DMS 273 (cell line): ENCODE results near the gene GPR55.
"Not testable (repeated sequence)": the region's sequence is repeated elsewhere in the genome, so short reads cannot be mapped to it uniquely, and the experiment has no call there.

Experiments used
- DNase-seq: peaks from one replicate; lab custom pipeline; 2025; ENCODE audit not compliant: unreplicated experiment; lab: John Stamatoyannopoulos, UW

GPR55 gene, protein sequence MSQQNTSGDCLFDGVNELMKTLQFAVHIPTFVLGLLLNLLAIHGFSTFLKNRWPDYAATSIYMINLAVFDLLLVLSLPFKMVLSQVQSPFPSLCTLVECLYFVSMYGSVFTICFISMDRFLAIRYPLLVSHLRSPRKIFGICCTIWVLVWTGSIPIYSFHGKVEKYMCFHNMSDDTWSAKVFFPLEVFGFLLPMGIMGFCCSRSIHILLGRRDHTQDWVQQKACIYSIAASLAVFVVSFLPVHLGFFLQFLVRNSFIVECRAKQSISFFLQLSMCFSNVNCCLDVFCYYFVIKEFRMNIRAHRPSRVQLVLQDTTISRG

DNA sequence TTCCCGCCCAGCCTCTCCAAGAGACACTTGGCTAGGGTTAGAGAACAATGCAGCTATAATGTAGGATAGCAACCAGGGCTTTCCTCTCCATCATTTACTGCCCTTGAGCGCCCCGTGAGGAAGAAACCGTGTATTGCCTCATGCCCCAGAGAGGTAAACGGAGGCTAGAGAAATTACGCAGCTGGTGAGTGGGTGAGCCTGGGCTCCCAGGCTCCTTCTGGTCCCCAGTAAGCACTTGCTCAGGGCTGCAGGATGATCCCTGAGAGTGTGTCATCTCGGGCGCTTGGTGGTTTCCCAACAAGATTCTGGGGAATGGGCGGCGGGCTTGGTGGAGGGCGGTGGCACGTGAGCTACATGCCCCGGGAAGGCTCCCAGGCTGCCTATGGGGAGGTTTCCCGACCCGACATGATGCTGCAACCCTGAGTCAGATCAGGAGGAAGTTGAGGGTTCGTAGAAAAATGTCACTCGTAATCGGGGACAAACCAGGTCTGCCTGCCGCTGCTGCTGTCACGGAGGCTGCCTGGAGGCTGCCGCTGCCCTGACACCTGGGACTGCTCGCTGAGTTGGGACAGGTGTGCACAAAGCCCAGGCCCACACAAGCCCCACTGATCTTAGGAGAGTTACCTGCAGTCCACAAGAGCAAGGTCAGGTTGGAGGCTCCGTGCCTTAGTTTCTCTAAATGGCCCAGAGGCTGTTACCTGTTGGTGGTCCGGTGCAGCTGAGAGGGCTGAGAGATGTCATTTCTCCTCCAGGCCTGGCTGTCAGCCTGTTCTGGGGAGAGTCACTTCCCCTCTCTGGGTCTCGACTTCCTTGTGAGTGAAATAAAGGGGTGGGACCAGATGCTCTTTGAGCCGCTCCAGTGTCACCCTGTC, at the start of gene GPR55:
GPR55 (minus strand) TSS at position 773 of the 872 bp plus-strand sequence. CDS start 14,280 bp downstream, outside the sequence.
- DNase-seq, result peak; percentile 12

DNA sequence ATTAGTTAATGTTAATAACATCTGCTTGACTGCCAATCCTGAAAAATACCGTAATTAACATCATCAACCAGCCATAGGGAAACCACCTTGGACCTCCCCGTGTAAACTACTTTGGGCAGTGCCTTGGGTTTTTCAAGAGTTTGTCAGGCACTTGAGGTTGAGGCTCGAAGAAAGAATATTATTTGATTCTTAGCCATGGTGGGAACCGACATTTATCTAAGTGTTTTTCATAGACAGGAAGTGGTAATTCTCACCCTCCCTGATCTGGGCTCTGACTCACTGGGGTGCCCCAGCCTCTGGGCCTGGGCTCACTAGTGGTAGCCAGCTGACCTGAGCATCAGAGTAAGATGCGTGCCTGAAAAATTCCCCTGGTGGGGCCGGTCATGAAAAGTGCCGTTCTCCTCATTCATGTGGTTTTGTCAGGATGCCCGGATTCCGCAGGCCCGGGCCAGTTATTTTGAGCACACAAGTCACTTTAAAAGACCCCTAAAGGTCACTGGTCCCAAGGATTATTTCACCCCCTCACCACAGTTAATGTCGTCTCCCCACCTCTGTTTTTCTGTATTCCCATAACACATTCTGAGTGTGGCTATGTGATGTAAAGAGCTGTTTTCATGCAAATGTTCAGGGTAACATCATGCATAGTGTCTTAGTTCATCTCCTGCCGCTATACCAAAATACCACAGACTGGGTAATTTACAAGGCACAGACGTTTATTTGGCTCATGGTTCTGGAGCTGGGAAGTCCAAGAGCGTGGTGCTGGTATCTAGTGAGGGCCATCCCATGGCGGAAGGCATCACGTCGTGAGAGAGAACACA, 49.3 kb upstream of the GPR55 start:
- DNase-seq, result no peak

DNA sequence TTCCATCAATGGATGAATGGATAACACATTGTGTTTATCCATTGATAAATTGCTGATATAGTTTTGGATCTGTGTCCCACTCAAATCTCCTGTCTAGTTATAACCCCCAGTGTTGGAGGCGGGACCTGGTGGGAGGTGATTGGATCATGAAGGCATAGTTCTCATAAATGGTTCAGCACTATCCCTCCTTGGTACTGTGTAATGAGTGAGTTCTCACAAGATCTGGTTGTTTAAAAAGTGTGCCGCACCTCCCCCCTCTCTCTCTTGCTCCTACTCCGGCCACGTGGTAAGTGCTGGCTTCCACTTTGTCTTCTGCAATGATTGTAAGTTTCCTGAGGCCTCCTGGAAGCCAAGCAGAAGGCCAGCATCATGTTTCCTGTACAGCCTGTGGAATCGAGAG, 47.0 kb upstream of the GPR55 start:
- no peak for DNase-seq

DNA sequence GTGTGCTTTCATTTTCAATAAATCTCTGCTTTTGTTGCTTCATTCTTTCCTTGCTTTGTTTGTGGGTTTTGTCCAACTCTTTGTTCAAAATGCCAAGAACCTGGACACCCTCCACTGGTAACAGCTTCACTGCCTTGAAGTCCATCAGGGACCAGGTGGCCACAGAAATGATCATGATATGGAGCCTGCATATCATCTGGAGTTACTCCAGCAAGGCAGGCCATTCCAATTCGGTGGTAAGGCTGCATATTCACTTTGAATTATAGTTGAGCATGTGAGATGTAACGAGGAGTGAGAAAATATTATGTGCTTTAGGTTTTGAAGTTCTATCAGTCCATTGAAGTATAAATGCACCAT, 44.6 kb upstream of the GPR55 start:
- DNase-seq, result no peak

DNA sequence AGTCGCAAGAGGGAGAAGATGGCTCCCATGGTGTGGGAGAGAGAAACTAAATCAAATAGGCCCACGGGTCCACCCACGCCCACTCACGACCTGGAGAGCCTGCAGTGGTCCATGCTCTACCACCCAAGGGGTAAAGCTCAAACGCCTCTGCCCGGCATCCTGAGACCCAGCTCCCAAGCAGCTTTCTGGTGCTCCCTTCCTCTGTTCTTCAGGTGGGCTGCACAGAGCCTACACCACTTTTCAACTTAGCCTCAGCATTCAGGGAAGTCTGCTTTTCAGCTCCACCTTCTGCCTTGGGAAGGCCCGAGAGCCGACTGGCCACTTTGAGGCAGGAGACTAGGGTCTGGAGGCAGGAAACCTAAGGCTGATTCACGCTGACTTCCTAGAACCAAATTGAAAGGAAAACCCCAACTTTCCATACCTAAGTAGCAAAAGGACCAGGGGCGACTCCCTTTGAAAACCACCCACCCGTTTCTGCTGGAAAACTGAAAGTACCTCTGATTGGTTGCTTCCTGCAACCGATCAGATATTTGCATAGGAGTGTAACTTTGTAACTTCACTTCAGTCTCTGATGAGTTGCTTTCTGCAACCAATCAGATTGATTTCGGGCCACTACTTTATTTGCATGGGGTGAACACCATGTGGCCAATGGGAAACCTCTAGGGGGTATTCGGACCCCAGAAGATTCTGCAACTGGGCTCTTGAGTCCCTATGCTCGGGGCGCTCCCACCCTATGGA, 44.0 kb upstream of the GPR55 start:
- DNase-seq, result no peak

DNA sequence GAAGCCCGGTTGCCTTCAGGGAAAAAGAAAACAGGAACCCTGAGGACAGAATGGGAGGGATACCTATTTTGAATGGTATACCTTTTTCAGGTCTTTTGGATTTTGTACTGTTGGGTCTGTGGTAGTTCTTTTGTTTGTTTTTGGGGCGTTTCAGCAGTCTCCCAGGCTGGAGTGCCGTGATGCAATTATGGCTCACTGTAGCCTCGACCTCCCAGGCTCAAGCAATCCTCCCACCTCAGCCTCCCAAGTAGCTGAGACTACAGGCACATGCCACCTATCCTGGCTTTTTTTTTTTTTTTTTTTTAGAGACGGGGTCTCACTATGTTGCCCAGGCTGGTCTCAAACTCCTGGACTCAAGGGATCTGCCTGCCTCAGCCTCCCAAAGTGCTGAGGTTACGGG, 43.3 kb upstream of the GPR55 start:
- DNase-seq, result not testable (repeated sequence)

DNA sequence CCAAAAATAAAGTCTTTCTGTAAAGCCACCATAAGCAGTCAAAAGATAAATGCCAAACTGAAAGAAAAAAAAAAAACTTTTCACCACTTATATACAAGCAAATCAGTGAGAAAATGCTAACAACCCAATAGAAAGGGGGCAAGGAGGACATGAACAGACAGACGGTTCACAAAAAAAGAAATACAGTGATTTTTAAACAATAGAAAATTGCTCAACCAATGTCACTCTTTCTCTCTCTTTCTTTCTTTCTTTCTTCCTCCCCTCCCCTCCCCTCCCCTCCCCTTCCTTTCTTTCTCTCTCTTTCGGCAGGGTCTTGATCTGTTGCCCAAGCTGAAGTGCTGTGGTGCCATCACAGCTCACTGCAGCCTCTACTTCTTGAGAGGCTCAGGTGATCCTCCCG, 42.1 kb upstream of the GPR55 start:
- DNase-seq, result no peak

DNA sequence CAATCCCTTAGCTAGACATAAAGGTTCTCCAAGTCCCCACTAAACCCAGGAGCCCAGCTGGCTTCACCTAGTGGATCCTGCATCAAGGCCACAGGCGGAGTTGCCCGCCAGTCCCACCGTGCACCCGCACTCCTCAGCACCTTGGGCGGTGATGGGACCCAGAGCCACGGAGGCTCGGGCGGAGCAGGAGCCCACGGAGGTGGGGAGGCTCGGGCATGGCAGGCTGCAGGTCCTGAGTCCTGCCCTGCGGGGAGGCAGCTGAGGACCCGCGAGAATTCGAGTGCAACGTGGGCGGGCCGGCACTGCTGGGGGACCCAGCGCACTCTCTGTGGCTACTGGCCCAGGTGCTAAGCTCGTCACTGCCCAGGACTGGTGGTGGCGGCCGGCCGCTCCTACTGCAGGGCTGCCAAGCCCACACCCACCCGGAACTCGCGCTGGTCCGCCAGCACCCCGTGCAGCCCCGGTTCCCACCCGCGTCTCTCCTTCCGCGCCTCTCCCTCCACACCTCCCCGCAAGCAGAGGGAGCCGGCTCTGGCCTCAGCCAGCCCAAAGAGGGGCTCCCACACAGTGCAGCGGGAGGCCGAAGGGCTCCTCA, 39.2 kb upstream of the GPR55 start:
- DNase-seq, result no peak

DNA sequence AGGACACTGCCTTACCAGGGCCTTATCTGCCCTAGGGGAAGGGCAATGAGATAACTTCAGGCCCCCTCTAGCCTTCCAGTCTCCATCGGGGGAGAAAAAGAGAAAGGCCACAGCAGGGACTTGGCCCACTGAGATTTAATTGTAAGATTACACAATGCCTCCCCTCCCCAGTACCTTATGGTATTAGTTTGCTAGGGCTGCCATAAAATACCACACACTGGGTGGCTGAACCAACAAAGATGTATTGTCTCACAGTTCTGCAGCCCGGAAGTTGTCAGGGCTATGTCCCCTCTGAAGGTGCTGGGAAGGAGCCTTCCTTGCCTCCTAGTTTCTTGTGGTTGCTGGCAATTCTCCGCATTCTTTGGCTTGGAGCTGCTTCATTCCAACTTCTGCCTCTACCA, 36.0 kb upstream of the GPR55 start:
- DNase-seq, result no peak

DNA sequence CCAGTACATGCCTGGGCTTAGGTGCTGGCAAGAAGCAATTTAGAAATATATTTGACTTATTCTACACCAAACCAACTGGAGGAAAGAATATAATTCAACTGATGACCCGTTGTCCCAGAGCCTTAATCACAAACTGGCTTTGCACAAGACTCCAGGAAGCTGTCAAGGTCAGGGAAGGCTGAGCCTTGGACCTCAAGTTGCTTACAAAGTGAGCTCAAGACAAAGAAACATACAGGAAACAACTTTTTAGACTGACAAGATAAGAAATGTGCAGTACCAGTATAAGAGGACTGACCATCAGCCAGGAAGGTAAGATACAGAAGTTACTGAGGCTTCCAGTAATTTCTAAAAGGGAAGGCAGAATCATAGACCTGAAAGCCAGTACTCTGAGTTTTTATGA, 35.0 kb upstream of the GPR55 start:
- DNase-seq, result no peak

DNA sequence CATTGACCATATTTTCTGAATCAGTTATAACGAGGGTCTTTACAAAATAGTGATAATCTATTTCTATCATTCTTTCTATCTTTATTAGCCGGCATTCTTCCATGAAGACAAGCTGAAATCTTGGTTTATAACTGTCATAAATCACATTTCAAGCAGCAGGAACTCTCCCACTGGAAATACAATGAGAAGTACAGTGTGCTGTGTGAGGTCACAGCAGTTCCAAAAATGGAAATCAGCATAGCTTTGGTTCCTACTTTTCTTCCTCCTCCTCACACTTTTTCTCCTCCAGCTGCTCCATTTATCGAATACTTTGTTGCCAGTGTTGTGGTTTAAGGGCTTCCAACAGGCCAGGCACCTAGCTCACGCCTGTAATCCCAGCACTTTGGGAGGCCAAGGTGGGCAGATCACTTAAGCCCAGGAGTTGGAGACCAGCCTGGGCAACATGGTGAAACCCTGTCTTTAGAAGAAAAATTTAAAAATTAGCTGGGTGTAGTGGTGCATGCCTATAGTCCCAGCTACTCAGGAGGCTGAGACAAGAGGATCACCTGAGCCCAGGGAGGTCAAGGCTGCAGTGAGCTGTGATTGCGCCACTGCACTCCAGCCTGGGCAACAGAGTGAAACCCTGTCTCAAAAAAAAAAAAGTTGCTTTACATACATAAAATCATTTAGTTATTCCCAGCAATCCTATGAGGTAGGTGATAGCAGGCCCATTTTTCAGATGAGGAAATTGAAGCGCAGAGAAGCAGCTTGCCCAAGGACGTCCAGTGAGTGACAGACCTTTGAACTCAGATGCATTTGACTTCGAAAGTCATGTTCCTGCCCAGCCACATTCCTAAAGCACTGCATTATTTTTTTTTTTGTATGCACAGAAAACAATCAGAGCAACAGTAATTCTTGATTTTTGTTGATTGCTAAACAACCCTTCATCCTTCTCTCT, 34.0 kb upstream of the GPR55 start:
- no peak for DNase-seq

DNA sequence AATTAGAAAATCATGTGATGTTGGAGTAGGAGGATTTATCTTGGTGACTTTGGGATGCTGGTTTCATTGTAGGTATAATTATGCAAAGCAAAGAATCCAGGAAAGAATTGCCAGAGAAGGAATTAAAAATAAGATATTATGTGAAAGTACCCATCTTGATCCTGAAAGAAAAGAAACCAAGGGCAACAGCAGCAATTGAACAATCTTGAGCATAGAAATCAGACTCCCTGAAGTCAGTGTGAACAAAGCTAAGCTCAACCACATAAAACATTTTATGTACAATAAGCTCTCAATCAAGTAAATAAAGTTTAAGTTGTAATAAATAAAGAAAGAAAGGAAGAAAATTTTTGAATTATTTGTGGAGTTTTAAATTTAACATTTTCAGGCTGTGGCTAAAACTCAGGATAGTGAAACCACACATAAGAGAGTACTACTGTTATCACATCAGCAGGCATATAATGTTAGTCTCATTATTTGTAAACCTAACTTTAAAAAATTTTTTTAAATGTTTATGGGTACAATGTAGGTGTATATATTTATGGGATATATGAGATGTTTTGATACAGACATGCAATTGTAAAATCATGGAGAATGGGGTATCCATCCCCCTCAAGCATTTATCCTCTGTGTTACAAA, 32.8 kb upstream of the GPR55 start:
- no peak for DNase-seq

DNA sequence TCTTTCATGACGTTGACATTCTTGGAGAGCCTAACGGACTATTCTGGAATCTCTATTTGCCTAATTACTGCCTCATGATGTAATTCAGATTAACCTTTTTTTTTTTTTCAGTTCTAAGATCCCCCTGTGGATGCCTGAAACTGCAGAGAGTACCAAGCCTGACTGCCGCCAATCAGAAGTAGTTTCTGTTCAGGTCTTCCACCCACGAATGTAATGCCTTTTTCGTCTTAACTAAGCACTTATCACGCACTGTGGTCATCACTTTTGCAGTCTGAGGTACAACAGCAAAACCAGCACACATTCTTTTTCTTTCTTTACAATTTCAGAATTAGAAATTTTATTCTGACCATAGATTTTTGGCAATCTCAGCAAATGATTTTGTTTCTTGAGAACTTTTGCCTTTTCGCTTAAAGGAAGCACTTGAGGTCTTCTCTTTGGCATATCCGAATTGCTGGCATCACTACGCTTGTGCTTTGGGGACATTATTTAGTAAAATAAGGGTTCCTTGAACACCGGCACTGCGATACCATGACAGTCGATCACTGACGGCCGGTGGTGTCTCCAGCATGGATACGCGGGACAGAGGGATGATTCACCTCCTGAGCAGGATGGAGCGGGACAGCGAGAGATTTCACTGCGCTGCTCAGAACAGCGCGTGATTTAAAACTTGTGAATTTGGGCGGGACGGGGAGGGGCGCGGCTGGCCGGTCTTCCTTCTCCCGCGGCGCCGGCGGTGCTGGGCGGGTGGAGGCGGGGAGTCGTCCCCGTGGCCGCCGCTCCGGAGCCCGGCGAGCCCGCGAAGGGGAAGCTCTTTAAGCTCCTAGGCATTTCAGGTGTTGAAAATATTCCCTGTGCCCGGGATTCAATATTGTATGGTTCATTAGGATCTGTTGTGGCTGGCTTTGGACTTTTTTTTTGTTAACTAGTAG, 32.0 kb upstream of the GPR55 start:
- peak; percentile 58 for DNase-seq

DNA sequence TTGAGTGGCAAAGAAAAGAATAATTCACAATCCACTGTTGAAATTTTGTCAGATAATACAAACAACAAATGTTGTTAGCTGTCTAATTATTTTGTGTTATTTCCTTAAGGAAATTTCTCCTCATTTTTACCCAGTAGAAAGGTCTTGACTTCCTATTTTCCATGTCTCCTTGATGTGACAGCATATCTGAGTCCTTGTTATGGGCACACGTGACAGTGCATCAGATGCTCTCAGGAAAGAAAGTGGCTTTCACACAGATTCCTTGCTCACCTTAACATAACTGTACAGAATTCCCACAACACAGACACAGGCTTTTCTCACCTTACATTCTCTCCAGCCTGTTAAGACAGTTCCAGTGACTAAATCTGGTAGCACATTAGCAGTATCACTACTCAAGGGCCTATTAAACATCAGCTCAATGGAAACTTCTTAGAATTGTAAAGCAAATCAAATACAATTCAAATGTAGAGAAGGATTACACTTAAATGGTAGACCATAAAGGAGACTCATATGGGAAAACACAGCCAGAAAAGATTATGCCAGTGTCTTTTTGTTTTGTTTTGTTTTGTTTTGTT, 30.2 kb upstream of the GPR55 start:
- no peak for DNase-seq

DNA sequence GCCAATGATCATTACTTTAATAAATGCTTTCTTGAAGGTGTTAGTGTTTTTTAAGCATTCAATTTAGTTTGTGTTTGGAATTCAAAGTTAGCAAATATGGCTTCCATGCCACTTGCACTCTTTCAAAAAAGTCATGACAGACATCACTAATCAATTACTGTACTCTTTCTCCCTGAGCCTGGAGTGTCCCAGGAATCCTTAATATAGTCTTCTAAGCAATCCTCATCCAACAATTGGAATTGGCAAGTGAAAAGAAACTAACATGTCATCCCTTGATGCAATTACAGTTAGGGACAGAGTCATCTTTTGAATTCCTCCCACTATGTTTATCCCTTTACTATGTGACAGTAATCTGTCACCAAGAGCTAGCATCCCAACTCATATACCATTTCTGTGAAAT, 29.7 kb upstream of the GPR55 start:
- no peak for DNase-seq

DNA sequence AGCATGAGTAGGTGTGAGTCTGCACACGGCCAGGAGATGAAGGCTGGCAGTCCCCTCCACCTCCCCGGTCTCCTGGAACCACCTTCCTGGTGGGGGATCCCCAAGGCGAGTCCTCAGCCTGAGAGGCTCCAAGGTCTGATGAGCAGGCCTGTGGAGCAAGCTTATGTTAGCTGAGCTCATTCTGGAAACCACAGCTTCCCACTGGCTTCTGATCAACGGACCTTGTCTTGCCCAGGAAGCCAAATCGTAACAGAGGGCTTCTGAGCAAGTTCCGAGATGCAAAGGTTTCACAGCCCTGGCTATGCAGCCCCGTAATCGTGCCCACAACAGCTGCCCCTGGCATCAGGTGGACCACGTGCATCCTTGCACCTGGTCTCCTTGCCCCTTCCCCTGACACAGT, 28.8 kb upstream of the GPR55 start:
- DNase-seq, result no peak

DNA sequence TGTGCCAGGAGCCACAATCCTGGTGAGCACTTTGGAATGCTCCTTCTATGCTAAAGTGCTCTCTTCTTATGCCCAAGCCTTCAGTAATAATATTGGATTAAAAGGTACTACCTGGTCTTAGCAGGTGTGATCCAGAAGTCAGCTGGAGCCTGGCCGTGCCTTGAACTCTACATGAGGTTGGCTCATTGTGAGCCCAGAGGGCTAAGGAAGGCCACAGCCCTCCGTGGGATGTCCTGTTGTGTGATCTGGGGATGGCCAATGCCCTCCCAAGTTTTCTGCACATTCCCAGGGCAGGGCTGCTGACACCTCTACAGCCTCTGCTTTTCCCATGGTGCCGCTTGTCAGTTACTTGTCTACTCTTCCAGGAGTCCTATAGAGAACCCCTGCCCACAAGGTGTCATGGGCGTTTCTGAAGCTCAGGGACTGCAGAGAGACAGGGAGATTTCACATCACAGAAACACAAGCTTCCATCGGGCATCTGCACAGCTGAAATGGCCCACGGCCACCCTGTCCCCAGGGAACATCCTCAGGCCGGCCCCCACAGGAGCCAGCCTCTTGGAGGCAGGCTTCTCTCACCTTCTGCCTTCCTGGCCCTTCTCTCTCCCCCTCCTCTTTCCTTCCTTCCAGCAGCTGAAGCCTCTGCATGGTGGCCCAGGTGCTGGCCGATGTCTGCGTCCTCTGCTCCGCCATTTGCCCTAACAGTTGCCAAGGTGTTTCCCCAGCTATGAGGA, 27.3 kb upstream of the GPR55 start:
- DNase-seq, result no peak
